A549 (cell line): ENCODE results near the gene KCNK7. TPM values are rescaled to one million over a fixed set of nuclear protein-coding genes. Genes with fewer than 3 reads are reported as not detected.

Source experiments
- ATAC-seq, 2 experiments: fragments of 200-7000 bp in 1 of 2; fragments of >200 bp in 1 of 2; cut with Nextera tagmentation in 1 of 2; cut with Tn5 transposase in 1 of 2; 3 replicates each; pipeline versions ENCODE4 v1.8.0 to v1.9.1; 2018 to 2020; ENCODE audit warnings: mild to moderate bottlenecking in 1 of 2, moderate library complexity in 1 of 2
- CTCF ChIA-PET: fragments of 300-600 bp; sonication (Branson Sonifier 250); formaldehyde crosslinking; extraction: SDS; loops from one replicate; lab custom pipeline; 2021; ENCODE audit warnings: antibody characterized with exemption, inconsistent platforms; lab: Yijun Ruan, JAX
- POLR2A ChIA-PET: fragments of 350-600 bp; formaldehyde crosslinking; extraction: SDS; loops from one replicate; lab custom pipeline; 2021; ENCODE audit warnings: antibody characterized with exemption, inconsistent platforms; lab: Yijun Ruan, JAX
- DNase-seq, 2 experiments: peaks; one replicate each; pipeline versions ENCODE4 v3.0.0 to v3.0.0-alpha.2; 2011 to 2016; ENCODE audit warnings: low read depth in 1 of 2, low spot score in 1 of 2
- FAIRE-seq: peaks from 2 replicates; lab custom pipeline; 2011; peaks lifted over from hg19 to GRCh38; lab: Jason Lieb, UNC
- H3K27ac ChIP-seq, 2 experiments: fragments of >200 bp; sonication (Bioruptor Twin); formaldehyde crosslinking; 3 replicates each; pipeline ENCODE4 v1.5.1; 2016 to 2017
- H3K4me1 ChIP-seq: fragments of >200 bp; sonication (Bioruptor Twin); formaldehyde crosslinking; 3 replicates; pipeline ENCODE4 v1.6.1; 2016
- H3K4me2 ChIP-seq: fragments of >200 bp; sonication (Bioruptor Twin); formaldehyde crosslinking; 3 replicates; pipeline ENCODE4 v1.6.1; 2016
- H3K4me3 ChIP-seq: fragments of >200 bp; sonication (Bioruptor Twin); formaldehyde crosslinking; 3 replicates; pipeline ENCODE4 v1.5.1; 2016
- H3K9me3 ChIP-seq: fragments of >200 bp; sonication (Bioruptor Twin); formaldehyde crosslinking; 3 replicates; pipeline ENCODE4 v1.6.1; 2016
- ATOH8 ChIP-seq: fragments of 250-450 bp; sonication (Bioruptor Pico); IDR thresholded peaks from 2 replicates; pipeline ENCODE4 v1.5.0; 2020; ENCODE audit warnings: low read depth, mild to moderate bottlenecking, moderate library complexity
- BCL3 ChIP-seq: fragments of >200 bp; sonication (Bioruptor Twin); formaldehyde crosslinking; IDR thresholded peaks from 3 replicates; pipeline ENCODE4 v1.6.1; 2016
- BHLHE40 ChIP-seq: IDR thresholded peaks from 2 replicates; pipeline ENCODE4 v1.6.1; 2012; ENCODE audit warnings: low read depth, low read length, inconsistent platforms
- CBX8 ChIP-seq: fragments of 200-600 bp; sonication (generic); IDR thresholded peaks from 2 replicates; pipeline ENCODE4 v1.6.1; 2016
- E2F6 ChIP-seq: IDR thresholded peaks from 2 replicates; pipeline ENCODE4 v1.6.1; 2012; ENCODE audit warnings: low read depth, borderline replicate concordance
- FOSB ChIP-seq: fragments of 250-450 bp; sonication (Bioruptor Pico); IDR thresholded peaks from 2 replicates; pipeline ENCODE4 v1.5.0; 2020; ENCODE audit warnings: mild to moderate bottlenecking, moderate library complexity
- FOSL2 ChIP-seq, 2 experiments: fragments of 450-650 bp in 1 of 2; fragments of >200 bp in 1 of 2; sonication (Bioruptor Twin) in 1 of 2; formaldehyde crosslinking; IDR thresholded peaks; 2 replicates each; pipeline versions ENCODE4 v1.5.0 to v1.6.1; 2016 to 2020; ENCODE audit warnings: mild to moderate bottlenecking in 1 of 2, moderate library complexity in 1 of 2
- GATA3 ChIP-seq: IDR thresholded peaks from 2 replicates; pipeline ENCODE4 v1.6.1; 2012; ENCODE audit warnings: borderline replicate concordance
- HOXA7 ChIP-seq: fragments of 250-450 bp; sonication (Bioruptor Pico); IDR thresholded peaks from 2 replicates; pipeline ENCODE4 v1.5.0; 2020; ENCODE audit warnings: mild to moderate bottlenecking, moderate library complexity
- HOXB13 ChIP-seq: fragments of 250-450 bp; sonication (Bioruptor Pico); IDR thresholded peaks from 2 replicates; pipeline ENCODE4 v1.5.0; 2020; ENCODE audit warnings: low read depth, mild to moderate bottlenecking, moderate library complexity
- JUN ChIP-seq, 2 experiments: fragments of >200 bp; sonication (Bioruptor Twin); formaldehyde crosslinking; IDR thresholded peaks; 2 replicates in 1 of 2; 3 replicates in 1 of 2; pipeline ENCODE4 v1.6.1; 2016 to 2017
- MYC ChIP-seq: IDR thresholded peaks from 2 replicates; pipeline ENCODE4 v1.6.1; 2012; ENCODE audit warnings: mild to moderate bottlenecking, inconsistent platforms, low read length, improper control_type of control experiment, borderline replicate concordance
- PHF8 ChIP-seq: fragments of 200-600 bp; sonication (generic); IDR thresholded peaks from 2 replicates; pipeline ENCODE4 v1.6.1; 2016; ENCODE audit warnings: low read depth, mild to moderate bottlenecking, antibody characterized with exemption, moderate library complexity, borderline replicate concordance
- RAD21 ChIP-seq, 2 experiments: fragments of >200 bp in 1 of 2; sonication (Bioruptor Twin) in 1 of 2; formaldehyde crosslinking in 1 of 2; IDR thresholded peaks in 1 of 2; conservative IDR thresholded peaks in 1 of 2; 2 replicates in 1 of 2; 3 replicates in 1 of 2; pipeline ENCODE4 v1.6.1; 2012 to 2018; ENCODE audit warnings: inconsistent platforms in 1 of 2
- REST ChIP-seq: fragments of 200-600 bp; sonication (generic); IDR thresholded peaks from 2 replicates; pipeline ENCODE4 v1.6.1; 2016; ENCODE audit warnings: antibody characterized with exemption, mild to moderate bottlenecking, moderate library complexity
- ZC3H11A ChIP-seq: fragments of 450-650 bp; IDR thresholded peaks from 2 replicates; pipeline ENCODE4 v1.6.1; 2014; ENCODE audit warnings: antibody characterized with exemption, mild to moderate bottlenecking
- WGBS: methylation state at CpG from one replicate; pipeline ENCODE4 v1.1.6; 2017; ENCODE audit errors: missing lambda C conversion rate; 5-methylcytosine and 5-hydroxymethylcytosine counted together
- polyA plus RNA-seq, 4 experiments: library from polyadenylated mRNA; depleted of rRNA in 3 of 4; stranded (reverse); fragments of >200 nt; fragmentation: RNase III in 1 of 4; extraction: RNeasy Plus Mini Kit Qiagen cat#74134 plus additional on column Dnase treatment in 1 of 4; gene quantifications; 2 replicates in 3 of 4; 3 replicates in 1 of 4; pipeline ENCODE4 v1.2.3, GENCODE V29; 2011 to 2017

KCNK7 gene
- polyA plus RNA-seq, 2 of the 4 experiments (the other 2 are of a cell fraction): 0.13 to 0.50 TPM

GRCh38 chr11:65619281-65619928 is 23.8 kb upstream of the KCNK7 start:
- ATAC-seq: no peak
- Histone ChIP-seq H3K4me2 (no peak overlapping the region), H3K9me3 (no peaks in the 10 kb centered on the region), H3K4me1 (peaks cover 10% of the 10 kb centered on the region; the same call in 1 of the 3 replicates), H3K27ac (no peak overlapping the region), H3K4me3 (no peak overlapping the region)
- 95% methylated on average over 17 of the region's 29 CpGs for WGBS
- CTCF ChIA-PET: interaction anchor here (0.9 to 1.2 kb wide), 2 partner anchors 18 to 269 kb away, joined by 3 read pairs; no protein-coding TSS in a partner anchor
- POLR2A ChIA-PET: no interaction called here
- TF ChIP-seq FOSL2 (IDR thresholded peaks at IDR 0.05) (no peak), FOSL2 (CRISPR knock-in tag; IDR thresholded peaks at IDR 0.05) (no peak), ATOH8 (no peak), GATA3 (no peak), MYC (no peak), JUN (IDR thresholded peaks at IDR 0.05) (no peak), RAD21 (conservative IDR thresholded peaks at IDR 0.05 in 1 of 2, IDR thresholded peaks at IDR 0.05 in 1 of 2) (no peak), HOXB13 (CRISPR knock-in tag) (no peak), PHF8 (no peak)
- FAIRE-seq: no peak
- no peak for DNase-seq

GRCh38 chr11:65618763-65619162 is 23.2 kb upstream of the KCNK7 start:
- H3K4me3 ChIP-seq: no peak overlapping the region
- no peak for TF ChIP-seq PHF8
- TF ChIP-seq CBX8: no peak
- TF ChIP-seq HOXB13 (CRISPR knock-in tag): no peak
- no peak for TF ChIP-seq JUN (IDR thresholded peaks at IDR 0.05)
- no peak for TF ChIP-seq BHLHE40
- no peak for TF ChIP-seq FOSB (CRISPR knock-in tag)
- H3K4me2 ChIP-seq: no peak overlapping the region
- H3K27ac ChIP-seq: no peak overlapping the region
- DNase-seq: no peak
- H3K9me3 ChIP-seq: no peaks in the 10 kb centered on the region
- ChIA-PET CTCF (interaction anchor here (0.9 to 1.2 kb wide), 2 partner anchors 18 to 270 kb away, joined by 3 read pairs; no protein-coding TSS in a partner anchor), POLR2A (no interaction called here)
- WGBS: 93% methylated on average over 3 of the region's 14 CpGs
- ATAC-seq: no peak
- peaks cover 10% of the 10 kb centered on the region; the same call in 1 of the 3 replicates for H3K4me1 ChIP-seq
- no peak for FAIRE-seq

GRCh38 chr11:65617990-65618751 is 22.6 kb upstream of the KCNK7 start:
- POLR2A ChIA-PET: no interaction called here
- Histone ChIP-seq H3K4me2 (no peak overlapping the region), H3K4me1 (peaks cover 12% of the 10 kb centered on the region; the same call in 2 of the 3 replicates), H3K9me3 (no peaks in the 10 kb centered on the region), H3K27ac (no peak overlapping the region), H3K4me3 (no peak overlapping the region)
- TF ChIP-seq ZC3H11A (no peak), REST (no peak), BCL3 (no peak), HOXA7 (no peak), E2F6 (no peak), BHLHE40 (no peak)
- ATAC-seq: no peak
- no peak for FAIRE-seq
- CTCF ChIA-PET: interaction anchor here (0.6 to 1.7 kb wide), 7 partner anchors 8 to 696 kb away, joined by 3 to 17 read pairs (median 3); no protein-coding TSS in a partner anchor
- 93% methylated on average over 18 of the region's 33 CpGs for WGBS
- no peak for DNase-seq
